ENCODE results near the gene GNB3. TPM values are rescaled to one million over a fixed set of nuclear protein-coding genes. Genes with fewer than 3 reads are reported as not detected.
A peak's percentile ranks its signal among the peaks of the same experiment; 100 is the strongest.

The GNB3 gene
- polyA plus RNA-seq, 4 donors = 1.0 to 5.5 (median 3.2) TPM; not detected in 1

DNA sequence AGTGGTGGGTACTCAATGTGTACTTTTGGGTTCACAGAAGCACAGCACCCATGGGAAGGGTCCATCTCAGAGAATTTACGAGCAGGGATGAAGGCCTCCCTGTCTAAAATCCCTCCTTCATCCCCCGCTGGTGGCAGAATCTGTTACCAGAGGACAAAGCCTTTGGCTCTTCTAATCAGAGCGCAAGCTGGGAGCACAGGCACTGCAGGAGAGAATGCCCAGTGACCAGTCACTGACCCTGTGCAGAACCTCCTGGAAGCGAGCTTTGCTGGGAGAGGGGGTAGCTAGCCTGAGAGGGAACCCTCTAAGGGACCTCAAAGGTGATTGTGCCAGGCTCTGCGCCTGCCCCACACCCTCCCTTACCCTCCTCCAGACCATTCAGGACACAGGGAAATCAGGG is 20.6 kb upstream of the GNB3 start:
- peaks cover 0 to 3% (median 0%) of the 10 kb centered on the region in 3 donors for H3K36me3 ChIP-seq (ENCODE audit: control insufficient read depth in 3 of 3, insufficient read depth in 2 of 3, low read depth in 1 of 3, low read length in 3 of 3)
- 70 to 86% (median 75%) methylated on average over 5 of the region's 5 CpGs for WGBS, 3 donors
- FAIRE-seq = no peak
- peaks cover 0 to 21% (median 0%) of the 10 kb centered on the region in 3 donors for H3K4me1 ChIP-seq (ENCODE audit: control insufficient read depth in 3 of 3, insufficient read depth in 2 of 3, low read depth in 1 of 3, low read length in 2 of 3)
- no peak for DNase-seq
- H3K27me3 ChIP-seq (ENCODE audit: control insufficient read depth in 3 of 3, insufficient read depth in 3 of 3, low read length in 3 of 3) = peaks cover 0 to 53% (median 2%) of the 10 kb centered on the region in 3 donors
- H3K27ac ChIP-seq (ENCODE audit: low read depth in 1 of 3, low read length in 2 of 3) = no peak overlapping the region
- no peaks in the 10 kb centered on the region for H3K9me3 ChIP-seq (ENCODE audit: control insufficient read depth in 2 of 2, insufficient read depth in 1 of 2, low read depth in 1 of 2, low read length in 1 of 2)
- no peak overlapping the region for H3K4me3 ChIP-seq (ENCODE audit: low read depth in 1 of 3, low read length in 3 of 3)

DNA sequence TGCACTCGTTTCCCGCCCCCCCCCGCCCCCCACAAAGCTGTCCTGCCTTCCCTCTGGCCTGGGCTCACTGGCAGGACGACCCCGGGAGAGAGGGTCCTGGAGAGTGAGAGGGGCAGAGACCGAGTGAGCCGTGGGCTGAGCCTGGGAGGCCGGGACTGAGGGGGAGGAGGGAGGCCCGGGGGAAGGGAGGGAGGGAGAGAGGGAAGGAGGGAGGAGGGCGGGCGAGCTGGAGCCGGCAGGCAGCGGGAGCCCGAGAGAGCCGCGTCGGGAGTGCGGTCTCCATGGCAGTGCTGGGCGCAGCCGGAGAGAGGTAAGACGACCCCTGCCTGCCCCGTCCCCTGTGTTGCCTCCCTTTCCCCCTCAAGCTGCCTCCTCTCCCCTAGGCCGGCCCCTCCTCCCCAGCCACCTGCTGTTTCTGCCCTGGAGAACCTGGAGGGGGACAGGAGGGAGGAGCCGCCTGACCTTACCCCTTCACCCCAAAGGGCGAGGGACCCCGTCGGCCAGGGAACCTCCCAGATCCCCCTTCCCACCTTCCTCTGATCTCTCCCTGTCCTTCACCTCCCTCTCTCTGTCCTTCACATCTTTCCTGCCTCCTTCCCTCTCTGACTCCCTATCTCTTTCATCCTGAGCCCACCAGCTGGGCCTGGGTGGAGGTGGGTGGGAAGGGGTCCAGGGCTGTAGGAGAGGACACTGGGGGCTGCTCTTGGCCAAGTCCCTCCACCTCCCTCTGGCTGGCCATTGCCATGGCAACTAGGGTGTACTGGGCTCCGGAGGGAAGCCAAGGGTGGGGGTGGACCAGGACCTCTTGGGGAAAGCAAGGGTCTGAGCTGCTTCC is 18.9 kb upstream of the GNB3 start, which contains the start of gene GPR162:
Gene GPR162 (plus strand): TSS at position 231 of the 835 bp plus-strand sequence. CDS start 2,078 bp downstream, outside the sequence.
- Histone ChIP-seq H3K9me3 (ENCODE audit: control insufficient read depth in 2 of 2, insufficient read depth in 1 of 2, low read depth in 1 of 2, low read length in 1 of 2) (no peaks in the 10 kb centered on the region), H3K4me1 (ENCODE audit: control insufficient read depth in 3 of 3, insufficient read depth in 2 of 3, low read depth in 1 of 3, low read length in 2 of 3) (peaks cover 0 to 24% (median 0%) of the 10 kb centered on the region in 3 donors), H3K27ac (ENCODE audit: low read depth in 1 of 3, low read length in 2 of 3) (peak within 1 kb of the TSS in 2 of 3 donors; percentile 13 to 59), H3K36me3 (ENCODE audit: control insufficient read depth in 3 of 3, insufficient read depth in 2 of 3, low read depth in 1 of 3, low read length in 3 of 3) (peaks cover 0 to 8% (median 0%) of the 10 kb centered on the region in 3 donors), H3K4me3 (ENCODE audit: low read depth in 1 of 3, low read length in 3 of 3) (peak within 1 kb of the TSS in 2 of 3 donors; percentile 2 to 39), H3K27me3 (ENCODE audit: control insufficient read depth in 3 of 3, insufficient read depth in 3 of 3, low read length in 3 of 3) (peaks cover 0 to 65% (median 2%) of the 10 kb centered on the region in 3 donors)
- DNase-seq = peak in 1 of 2 donors; percentile 66
- no peak for FAIRE-seq
- 1 to 5% (median 2%) methylated on average over 10 to 28 of the region's 28 CpGs for WGBS, 3 donors

DNA sequence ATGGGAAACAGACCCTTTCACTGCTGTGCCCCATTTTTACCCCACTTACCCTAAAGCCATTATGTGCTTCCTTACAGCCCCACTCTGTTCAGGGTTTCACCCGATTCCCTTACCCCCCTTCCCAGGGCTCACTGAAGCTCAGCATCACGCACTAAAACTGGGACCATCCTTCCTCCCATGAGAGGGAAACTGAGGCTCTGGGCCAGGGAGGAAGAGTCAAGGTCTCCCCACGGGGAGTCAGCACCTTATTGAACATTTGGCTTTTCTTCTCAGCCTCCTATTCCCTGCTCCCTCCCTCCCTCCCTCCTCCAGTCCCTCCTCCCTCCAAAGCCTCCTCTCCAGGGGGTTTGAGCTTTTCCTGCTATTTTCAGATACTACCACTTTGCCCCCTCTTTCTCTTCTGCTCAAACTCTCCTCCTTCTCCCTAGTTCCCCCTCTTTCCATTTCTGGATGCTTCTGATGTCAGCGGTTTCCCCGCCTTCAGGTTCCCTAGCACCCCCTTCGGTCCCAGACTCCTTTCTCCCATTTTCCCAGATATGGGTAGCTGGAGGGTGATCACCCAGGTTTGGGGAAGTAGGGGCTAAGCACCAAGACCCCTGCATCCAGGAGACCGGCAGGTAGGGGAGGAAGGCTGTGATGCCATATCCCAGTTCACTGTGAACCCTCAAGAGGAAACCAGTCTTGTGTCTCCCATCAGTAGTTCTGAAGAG is 18.1 kb upstream of the GNB3 start:
- FAIRE-seq = no peak
- no peaks in the 10 kb centered on the region for H3K9me3 ChIP-seq (ENCODE audit: control insufficient read depth in 2 of 2, insufficient read depth in 1 of 2, low read depth in 1 of 2, low read length in 1 of 2)
- no peak for DNase-seq
- peaks cover 0 to 31% (median 0%) of the 10 kb centered on the region in 3 donors for H3K4me1 ChIP-seq (ENCODE audit: control insufficient read depth in 3 of 3, insufficient read depth in 2 of 3, low read depth in 1 of 3, low read length in 2 of 3)
- H3K27me3 ChIP-seq (ENCODE audit: control insufficient read depth in 3 of 3, insufficient read depth in 3 of 3, low read length in 3 of 3) = peaks cover 0 to 65% (median 2%) of the 10 kb centered on the region in 3 donors
- 48 to 63% (median 62%) methylated on average over 7 of the region's 7 CpGs for WGBS, 3 donors
- H3K36me3 ChIP-seq (ENCODE audit: control insufficient read depth in 3 of 3, insufficient read depth in 2 of 3, low read depth in 1 of 3, low read length in 3 of 3) = peaks cover 0 to 4% (median 0%) of the 10 kb centered on the region in 3 donors
- H3K4me3 ChIP-seq (ENCODE audit: low read depth in 1 of 3, low read length in 3 of 3) = no peak overlapping the region
- H3K27ac ChIP-seq (ENCODE audit: low read depth in 1 of 3, low read length in 2 of 3) = no peak overlapping the region

DNA sequence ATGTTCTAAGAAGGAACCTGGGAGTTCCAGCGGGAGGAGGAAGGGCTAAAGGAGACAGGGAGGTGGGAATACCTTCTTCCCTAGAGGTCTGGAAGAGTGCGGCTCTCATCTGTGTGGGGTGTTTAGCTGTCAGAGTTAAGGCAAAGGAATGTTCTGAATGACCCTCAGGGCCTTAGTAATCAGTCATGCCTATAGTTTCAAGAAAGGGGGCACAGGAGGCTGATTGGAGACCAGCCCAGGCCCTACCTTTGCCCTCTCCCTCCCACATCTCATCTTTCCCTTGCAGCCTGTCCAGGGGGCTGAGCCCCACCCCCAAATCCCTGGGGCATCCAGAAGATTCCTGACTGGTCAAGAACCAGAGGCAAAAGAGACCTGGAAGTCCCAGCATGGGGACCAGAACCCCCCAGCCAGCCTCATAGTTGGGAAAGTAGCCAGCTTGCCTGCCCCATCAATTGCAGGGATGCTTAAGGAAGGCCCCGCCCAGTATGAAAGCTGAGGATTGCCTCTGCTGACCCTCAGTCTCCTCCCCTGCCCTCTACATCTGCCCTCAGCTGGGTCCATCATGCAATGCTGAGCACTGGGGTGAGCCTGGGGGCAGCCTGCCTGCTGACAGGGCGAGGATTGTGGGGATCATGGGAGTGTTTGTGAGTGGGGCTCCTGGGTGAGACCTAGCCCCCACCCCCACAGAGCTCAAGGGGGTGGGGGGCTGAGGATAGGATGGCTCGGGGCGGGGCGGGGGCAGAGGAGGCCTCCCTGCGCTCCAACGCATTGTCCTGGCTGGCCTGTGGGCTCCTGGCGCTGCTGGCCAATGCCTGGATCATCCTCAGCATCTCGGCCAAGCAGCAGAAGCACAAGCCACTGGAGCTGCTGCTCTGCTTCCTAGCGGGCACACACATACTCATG is 17.3 kb upstream of the GNB3 start:
- 54 to 77% (median 59%) methylated on average over 12 of the region's 12 CpGs for WGBS, 3 donors
- DNase-seq = no peak
- peaks cover 0 to 65% (median 2%) of the 10 kb centered on the region in 3 donors for H3K27me3 ChIP-seq (ENCODE audit: control insufficient read depth in 3 of 3, insufficient read depth in 3 of 3, low read length in 3 of 3)
- no peaks in the 10 kb centered on the region for H3K9me3 ChIP-seq (ENCODE audit: control insufficient read depth in 2 of 2, insufficient read depth in 1 of 2, low read depth in 1 of 2, low read length in 1 of 2)
- peaks cover 0 to 4% (median 0%) of the 10 kb centered on the region in 3 donors for H3K36me3 ChIP-seq (ENCODE audit: control insufficient read depth in 3 of 3, insufficient read depth in 2 of 3, low read depth in 1 of 3, low read length in 3 of 3)
- no peak overlapping the region for H3K27ac ChIP-seq (ENCODE audit: low read depth in 1 of 3, low read length in 2 of 3)
- H3K4me3 ChIP-seq (ENCODE audit: low read depth in 1 of 3, low read length in 3 of 3) = no peak overlapping the region
- FAIRE-seq = no peak
- peaks cover 0 to 32% (median 4%) of the 10 kb centered on the region in 3 donors for H3K4me1 ChIP-seq (ENCODE audit: control insufficient read depth in 3 of 3, insufficient read depth in 2 of 3, low read depth in 1 of 3, low read length in 2 of 3)

DNA sequence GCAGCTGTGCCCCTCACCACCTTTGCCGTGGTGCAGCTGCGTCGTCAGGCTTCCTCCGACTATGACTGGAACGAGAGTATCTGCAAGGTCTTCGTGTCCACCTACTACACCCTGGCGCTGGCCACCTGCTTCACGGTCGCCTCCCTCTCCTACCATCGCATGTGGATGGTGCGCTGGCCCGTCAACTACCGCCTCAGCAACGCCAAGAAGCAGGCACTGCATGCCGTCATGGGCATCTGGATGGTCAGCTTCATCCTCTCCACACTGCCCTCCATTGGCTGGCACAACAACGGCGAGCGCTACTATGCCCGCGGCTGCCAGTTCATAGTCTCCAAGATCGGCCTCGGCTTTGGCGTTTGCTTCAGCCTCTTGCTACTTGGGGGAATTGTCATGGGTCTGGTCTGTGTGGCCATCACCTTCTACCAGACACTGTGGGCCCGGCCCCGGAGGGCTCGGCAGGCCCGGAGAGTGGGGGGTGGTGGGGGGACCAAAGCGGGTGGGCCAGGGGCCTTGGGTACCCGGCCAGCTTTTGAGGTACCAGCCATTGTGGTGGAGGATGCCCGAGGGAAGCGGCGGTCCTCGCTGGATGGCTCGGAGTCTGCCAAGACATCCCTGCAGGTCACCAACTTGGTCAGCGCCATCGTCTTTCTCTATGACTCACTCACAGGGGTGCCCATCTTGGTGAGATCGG is 16.5 kb upstream of the GNB3 start:
- FAIRE-seq = no peak
- no peak overlapping the region for H3K27ac ChIP-seq (ENCODE audit: low read depth in 1 of 3, low read length in 2 of 3)
- 63 to 86% (median 67%) methylated on average over 34 to 37 of the region's 37 CpGs for WGBS, 3 donors
- H3K27me3 ChIP-seq (ENCODE audit: control insufficient read depth in 3 of 3, insufficient read depth in 3 of 3, low read length in 3 of 3) = peaks cover 0 to 69% (median 2%) of the 10 kb centered on the region in 3 donors
- H3K36me3 ChIP-seq (ENCODE audit: control insufficient read depth in 3 of 3, insufficient read depth in 2 of 3, low read depth in 1 of 3, low read length in 3 of 3) = peaks cover 0 to 4% (median 0%) of the 10 kb centered on the region in 3 donors
- no peak overlapping the region for H3K4me3 ChIP-seq (ENCODE audit: low read depth in 1 of 3, low read length in 3 of 3)
- peaks cover 0 to 32% (median 5%) of the 10 kb centered on the region in 3 donors for H3K4me1 ChIP-seq (ENCODE audit: control insufficient read depth in 3 of 3, insufficient read depth in 2 of 3, low read depth in 1 of 3, low read length in 2 of 3)
- no peak for DNase-seq
- no peaks in the 10 kb centered on the region for H3K9me3 ChIP-seq (ENCODE audit: control insufficient read depth in 2 of 2, insufficient read depth in 1 of 2, low read depth in 1 of 2, low read length in 1 of 2)

DNA sequence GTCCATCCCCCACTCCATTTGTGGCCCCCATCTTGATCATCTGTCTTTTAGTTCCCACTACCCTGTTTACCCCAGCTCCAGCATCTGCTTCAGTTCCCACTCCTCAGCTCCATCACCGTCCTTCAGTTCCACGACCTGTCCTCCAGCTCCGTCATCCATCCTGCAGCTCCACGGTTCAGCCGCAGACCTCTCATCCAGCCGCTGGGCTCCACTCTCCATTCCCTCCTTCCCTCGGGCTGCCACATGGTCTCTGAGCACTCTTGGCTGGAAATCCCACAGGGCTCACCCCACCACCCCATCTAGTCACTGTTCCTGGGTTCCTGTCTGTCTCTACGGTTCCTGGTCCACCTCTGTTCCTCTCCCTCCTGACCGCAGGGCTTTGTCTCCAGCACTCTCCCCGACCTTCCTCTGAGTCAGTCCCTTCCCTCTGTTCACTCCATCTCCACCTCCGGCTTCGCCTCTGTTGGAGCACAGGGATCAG is 15.8 kb upstream of the GNB3 start:
- H3K36me3 ChIP-seq (ENCODE audit: control insufficient read depth in 3 of 3, insufficient read depth in 2 of 3, low read depth in 1 of 3, low read length in 3 of 3) = peaks cover 0 to 8% (median 0%) of the 10 kb centered on the region in 3 donors
- DNase-seq = no peak
- FAIRE-seq = no peak
- 38 to 48% (median 46%) methylated on average over 11 to 12 of the region's 12 CpGs for WGBS, 3 donors
- no peaks in the 10 kb centered on the region for H3K9me3 ChIP-seq (ENCODE audit: control insufficient read depth in 2 of 2, insufficient read depth in 1 of 2, low read depth in 1 of 2, low read length in 1 of 2)
- H3K27ac ChIP-seq (ENCODE audit: low read depth in 1 of 3, low read length in 2 of 3) = no peak overlapping the region
- peaks cover 0 to 37% (median 7%) of the 10 kb centered on the region in 3 donors for H3K4me1 ChIP-seq (ENCODE audit: control insufficient read depth in 3 of 3, insufficient read depth in 2 of 3, low read depth in 1 of 3, low read length in 2 of 3)
- peaks cover 0 to 69% (median 2%) of the 10 kb centered on the region in 3 donors for H3K27me3 ChIP-seq (ENCODE audit: control insufficient read depth in 3 of 3, insufficient read depth in 3 of 3, low read length in 3 of 3)
- peak overlapping the region in 1 of 3 donors; percentile 1 for H3K4me3 ChIP-seq (ENCODE audit: low read depth in 1 of 3, low read length in 3 of 3)

DNA sequence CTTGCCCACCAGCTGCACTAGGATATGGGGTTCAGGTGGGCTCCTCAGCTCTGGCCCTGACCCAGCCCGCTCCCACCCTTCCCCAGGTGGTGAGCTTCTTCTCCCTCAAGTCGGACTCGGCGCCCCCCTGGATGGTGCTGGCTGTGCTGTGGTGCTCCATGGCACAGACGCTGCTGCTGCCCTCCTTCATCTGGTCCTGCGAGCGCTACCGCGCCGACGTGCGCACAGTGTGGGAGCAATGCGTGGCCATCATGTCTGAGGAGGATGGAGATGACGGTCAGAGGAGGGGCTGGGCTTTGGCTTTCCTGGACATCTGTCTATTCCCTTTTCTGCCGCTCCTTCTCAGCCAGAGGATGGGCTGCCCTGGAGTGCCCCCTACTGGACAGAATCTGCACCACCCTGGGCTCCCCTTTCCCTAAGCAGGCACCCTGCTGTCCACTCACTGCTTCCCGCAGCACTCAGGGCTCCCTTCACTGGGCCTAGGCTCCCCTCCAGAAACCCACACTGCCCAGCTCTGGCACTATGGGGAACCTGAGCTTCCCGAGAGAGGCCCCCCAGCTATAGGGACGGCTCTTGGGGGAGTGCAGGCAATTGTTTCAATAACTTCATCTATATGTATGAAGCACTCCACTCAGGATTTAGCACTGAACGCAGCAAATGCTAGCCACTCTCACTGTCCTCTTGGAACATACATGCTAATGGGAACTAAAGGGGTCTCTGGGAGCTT is 15.2 kb upstream of the GNB3 start:
- Histone ChIP-seq H3K9me3 (ENCODE audit: control insufficient read depth in 2 of 2, insufficient read depth in 1 of 2, low read depth in 1 of 2, low read length in 1 of 2) (no peaks in the 10 kb centered on the region), H3K27ac (ENCODE audit: low read depth in 1 of 3, low read length in 2 of 3) (no peak overlapping the region), H3K4me1 (ENCODE audit: control insufficient read depth in 3 of 3, insufficient read depth in 2 of 3, low read depth in 1 of 3, low read length in 2 of 3) (peaks cover 0 to 36% (median 7%) of the 10 kb centered on the region in 3 donors), H3K36me3 (ENCODE audit: control insufficient read depth in 3 of 3, insufficient read depth in 2 of 3, low read depth in 1 of 3, low read length in 3 of 3) (peaks cover 0 to 13% (median 0%) of the 10 kb centered on the region in 3 donors), H3K4me3 (ENCODE audit: low read depth in 1 of 3, low read length in 3 of 3) (peak overlapping the region in 1 of 3 donors; percentile 1), H3K27me3 (ENCODE audit: control insufficient read depth in 3 of 3, insufficient read depth in 3 of 3, low read length in 3 of 3) (peaks cover 0 to 63% (median 2%) of the 10 kb centered on the region in 3 donors)
- WGBS, 3 donors = 4 to 12% (median 10%) methylated on average over 19 of the region's 19 CpGs
- no peak for FAIRE-seq
- peak; percentile 76 to 91 for DNase-seq

All from small intestine (tissue), 7 donors.